IMR-90 (cell line): ENCODE data around the gene POMGNT2.

Experiments used
- BHLHE40 ChIP-seq: fragments of 150-350 bp; IDR thresholded peaks from 2 replicates; pipeline ENCODE4 v1.6.1; 2016; ENCODE audit warnings: mild to moderate bottlenecking, low read depth, low read length
- POLR2A ChIP-seq: IDR thresholded peaks from 2 replicates; pipeline ENCODE4 v1.6.1; 2012; ENCODE audit warnings: mild to moderate bottlenecking, low read depth, low read length
- TF ChIP-seq, protein P1 (sequence below): conservative IDR thresholded peaks from 2 replicates; pipeline ENCODE4 v1.5.1; 2012; ENCODE audit warnings: mild to moderate bottlenecking, low read depth, low read length, improper control_type of control experiment

- no peak for TF ChIP-seq BHLHE40
- TF ChIP-seq, protein P1, sequence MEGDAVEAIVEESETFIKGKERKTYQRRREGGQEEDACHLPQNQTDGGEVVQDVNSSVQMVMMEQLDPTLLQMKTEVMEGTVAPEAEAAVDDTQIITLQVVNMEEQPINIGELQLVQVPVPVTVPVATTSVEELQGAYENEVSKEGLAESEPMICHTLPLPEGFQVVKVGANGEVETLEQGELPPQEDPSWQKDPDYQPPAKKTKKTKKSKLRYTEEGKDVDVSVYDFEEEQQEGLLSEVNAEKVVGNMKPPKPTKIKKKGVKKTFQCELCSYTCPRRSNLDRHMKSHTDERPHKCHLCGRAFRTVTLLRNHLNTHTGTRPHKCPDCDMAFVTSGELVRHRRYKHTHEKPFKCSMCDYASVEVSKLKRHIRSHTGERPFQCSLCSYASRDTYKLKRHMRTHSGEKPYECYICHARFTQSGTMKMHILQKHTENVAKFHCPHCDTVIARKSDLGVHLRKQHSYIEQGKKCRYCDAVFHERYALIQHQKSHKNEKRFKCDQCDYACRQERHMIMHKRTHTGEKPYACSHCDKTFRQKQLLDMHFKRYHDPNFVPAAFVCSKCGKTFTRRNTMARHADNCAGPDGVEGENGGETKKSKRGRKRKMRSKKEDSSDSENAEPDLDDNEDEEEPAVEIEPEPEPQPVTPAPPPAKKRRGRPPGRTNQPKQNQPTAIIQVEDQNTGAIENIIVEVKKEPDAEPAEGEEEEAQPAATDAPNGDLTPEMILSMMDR: no peak
- no peak for TF ChIP-seq POLR2A
Measured at GRCh38 chr3:43072361-43072760, 33.5 kb downstream of the POMGNT2 start.
